GM21529 (cell line): ENCODE measurements around the gene C11orf24.
"Not testable (repeated sequence)": the region's sequence is repeated elsewhere in the genome, so short reads cannot be mapped to it uniquely, and the experiment has no call there.

Source experiments
- ATAC-seq: cut with Tn5 transposase; IDR thresholded peaks from one replicate; pipeline ENCODE4 v1.9.1; 2021; ENCODE audit not compliant: unreplicated experiment

Gene C11orf24

DNA sequence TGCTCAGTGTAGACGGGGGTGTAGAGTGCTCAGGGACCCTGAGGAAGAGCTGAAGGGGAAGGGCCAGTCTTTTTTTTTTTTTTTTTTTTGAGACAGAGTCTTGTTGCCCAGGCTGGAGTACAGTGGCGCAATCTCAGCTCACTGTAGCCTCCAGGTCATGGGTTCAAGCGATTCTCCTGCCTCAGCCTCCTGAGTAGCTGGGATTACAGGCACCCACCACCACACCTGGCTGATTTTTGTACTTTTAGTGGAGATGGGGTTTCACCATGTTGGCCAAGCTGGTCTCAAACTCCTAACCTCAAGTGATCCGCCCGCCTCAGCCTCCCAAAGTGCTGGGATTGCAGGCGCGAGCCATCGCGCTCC is 27.7 kb upstream of the C11orf24 start:
- ATAC-seq: not testable (repeated sequence)

DNA sequence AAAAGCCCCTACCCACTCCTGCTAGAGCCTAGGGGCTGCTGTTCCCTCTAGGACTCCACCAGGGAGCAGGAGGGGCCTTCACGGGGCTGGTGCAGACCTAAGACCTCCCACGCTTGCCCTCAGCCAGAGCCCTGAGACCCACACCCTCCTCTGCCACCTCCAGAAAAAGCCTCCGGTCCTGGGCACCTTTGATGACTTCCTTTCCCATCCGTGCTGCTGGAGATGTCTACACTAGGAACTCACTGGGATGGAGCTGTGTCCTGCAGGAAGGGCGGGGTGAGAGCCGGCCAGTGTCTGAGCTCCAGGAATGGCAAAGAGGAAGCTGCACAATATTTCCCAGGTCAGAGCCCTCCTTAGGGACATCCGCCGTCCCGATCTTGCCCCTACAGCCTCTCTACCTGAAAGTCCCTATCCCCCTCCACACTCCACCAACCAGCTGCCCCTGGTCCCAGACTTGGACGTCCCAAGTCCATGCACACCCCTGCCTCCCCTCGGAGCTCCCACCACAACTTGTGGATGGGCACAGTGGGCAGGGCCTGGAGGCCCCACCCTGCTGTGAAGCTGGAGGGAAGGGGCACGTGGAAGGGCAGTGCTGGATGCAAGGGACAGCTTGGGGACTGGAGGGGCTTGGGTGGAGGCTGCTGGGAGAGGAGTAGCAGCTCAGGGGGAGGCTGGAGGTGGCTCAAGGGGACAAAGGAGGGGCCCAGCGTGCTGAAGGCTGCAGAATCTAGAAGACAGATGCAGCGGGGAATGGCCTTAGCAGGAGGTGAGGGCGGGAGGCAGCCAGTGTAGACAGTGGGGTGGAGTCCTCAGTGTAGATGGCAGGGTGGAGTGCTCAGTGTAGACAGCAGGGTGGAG is 27.1 kb upstream of the C11orf24 start:
- ATAC-seq: no peak

DNA sequence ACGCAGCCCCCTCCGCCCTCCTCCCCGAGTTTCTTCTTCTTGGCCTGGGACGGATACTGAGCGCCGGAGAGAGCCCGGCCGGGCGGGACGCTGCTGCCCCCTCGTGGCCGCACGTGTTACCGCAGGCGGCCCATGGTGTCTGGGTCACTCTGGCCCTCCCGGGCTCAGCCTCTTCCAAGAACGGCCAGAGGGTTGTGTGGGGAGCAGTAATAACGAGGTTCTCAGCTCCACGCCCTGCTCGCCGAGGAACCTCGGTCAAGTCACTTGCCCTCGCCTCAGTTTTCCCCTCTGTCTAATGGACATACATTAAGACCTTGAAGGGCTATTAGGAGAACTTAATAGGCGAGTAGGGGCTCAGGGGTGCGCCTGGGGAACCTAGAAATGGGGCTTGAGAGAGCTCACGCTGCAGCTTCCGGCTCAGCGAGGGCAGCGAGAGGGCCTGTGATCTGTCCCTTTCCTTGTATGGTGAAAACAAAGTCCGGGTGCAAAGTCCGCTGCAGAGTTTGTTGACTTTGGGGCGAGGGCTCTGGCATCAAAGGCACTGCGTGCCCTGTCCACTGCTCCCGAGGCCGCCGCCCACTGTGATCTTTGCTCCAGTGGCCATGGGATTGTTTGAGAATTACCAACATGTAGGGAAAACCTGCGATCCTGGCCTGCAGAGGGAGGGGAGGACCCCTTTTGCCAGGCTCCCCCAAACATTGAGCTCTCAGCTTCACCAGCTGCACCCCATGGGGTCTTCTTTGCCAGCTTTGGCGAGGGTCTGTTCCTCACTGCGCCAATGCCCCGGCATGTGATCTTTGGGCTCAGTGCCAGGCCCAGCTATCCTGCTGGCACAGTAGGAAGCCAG is 26.3 kb upstream of the C11orf24 start:
- ATAC-seq: no peak

DNA sequence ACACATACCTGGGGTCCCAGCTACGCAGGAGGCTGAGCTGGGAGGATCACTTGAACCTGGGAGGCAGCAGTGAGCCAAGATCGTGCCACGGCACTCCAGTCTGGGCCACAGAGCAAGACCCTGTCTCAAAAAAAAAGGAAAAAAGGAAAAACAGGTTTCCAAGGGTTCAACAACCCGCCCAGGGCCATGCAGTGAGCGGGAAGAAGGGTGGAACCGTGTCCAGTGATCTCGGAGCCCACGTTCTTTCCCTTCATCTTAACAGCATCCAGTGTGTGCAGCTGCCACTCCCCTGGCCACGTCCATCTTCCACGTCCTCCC is 25.7 kb upstream of the C11orf24 start:
- no peak for ATAC-seq

DNA sequence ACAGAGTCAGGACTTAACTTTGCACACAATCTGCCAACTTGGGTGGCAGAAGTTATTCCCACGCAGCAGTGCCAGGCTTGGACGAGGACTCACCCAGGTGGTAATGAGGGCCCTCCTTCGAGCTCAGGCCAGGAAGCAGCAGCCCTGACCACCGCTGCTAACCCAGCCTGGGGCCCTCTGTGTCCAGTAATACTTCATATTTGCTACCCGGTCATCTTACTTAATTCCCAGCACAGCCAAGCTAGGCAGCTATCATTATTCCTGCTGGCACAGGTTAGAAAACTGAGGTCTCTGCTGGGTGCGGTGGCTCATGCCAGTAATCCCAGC is 25.2 kb upstream of the C11orf24 start:
- ATAC-seq: no peak

DNA sequence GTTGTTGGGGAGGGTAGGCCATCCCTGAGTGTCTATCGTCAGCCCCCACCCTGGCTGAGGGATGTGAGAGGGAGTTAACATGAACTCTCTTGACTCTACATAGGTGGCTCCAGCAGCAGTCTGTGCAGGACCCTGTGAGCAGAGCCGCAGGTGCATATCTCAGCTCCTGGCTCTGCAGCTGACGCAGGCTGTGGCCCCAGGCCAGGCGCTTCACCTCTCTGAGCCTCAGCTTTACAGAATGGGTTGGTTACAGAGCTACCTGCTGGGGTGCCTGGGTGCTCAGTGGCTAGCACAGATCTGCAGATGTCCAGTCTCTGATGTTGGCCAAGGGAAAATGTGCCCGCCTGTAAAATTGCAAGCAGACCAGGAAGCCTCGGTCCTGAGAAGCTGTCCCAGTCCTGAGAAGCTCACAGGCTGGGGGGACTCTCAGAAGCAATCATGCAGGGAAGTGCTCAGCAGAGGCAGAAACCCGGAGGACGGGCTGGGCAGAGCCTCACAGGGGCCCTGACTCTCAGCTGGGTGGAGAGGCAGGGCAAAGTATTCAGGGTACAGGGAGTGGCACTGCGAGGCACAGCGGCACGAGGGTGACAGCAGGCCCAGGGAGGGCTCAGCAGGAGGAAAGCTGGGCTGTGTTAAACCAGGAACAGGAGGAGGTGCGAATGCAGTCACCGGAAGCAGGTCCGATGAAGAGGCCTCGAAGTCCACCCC is 24.7 kb upstream of the C11orf24 start:
- ATAC-seq: no peak

DNA sequence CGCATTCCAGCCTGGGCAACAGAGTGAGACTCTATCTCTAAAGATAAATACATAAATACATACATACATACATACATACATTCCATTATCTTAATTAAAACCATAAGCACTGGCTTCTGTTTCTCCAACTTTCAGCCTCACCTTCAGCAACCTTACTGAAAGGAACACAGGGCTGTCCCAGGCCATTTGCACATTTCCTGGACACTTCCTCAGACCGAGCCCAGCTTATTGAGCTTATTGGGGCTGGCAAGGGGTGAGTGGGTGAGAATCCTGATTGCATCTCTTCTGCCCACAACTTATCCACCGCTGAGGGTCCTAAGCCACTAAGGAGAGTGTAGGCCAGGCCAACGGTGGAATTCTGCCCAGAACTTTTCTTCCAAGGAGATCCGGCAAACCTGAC is 24.2 kb upstream of the C11orf24 start:
- no peak for ATAC-seq

DNA sequence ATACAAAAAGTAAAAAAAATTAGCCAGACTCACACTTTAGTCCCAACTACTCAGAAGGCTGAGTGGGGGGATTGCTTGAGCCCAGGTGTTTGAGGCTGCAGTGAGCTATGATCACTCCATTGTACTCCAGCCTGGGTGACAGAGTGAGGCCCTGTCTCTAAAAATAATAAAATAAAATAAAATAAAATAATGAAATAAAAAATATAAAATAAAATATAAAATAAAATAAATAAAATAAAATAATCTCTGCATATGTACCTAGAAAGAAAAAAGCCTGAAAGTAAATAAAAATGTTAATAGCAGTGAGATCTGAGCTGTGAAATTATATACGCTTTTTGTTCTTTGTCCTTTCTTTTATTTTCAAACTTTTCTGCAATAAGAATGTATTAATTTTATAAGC is 23.5 kb upstream of the C11orf24 start:
- ATAC-seq: no peak

DNA sequence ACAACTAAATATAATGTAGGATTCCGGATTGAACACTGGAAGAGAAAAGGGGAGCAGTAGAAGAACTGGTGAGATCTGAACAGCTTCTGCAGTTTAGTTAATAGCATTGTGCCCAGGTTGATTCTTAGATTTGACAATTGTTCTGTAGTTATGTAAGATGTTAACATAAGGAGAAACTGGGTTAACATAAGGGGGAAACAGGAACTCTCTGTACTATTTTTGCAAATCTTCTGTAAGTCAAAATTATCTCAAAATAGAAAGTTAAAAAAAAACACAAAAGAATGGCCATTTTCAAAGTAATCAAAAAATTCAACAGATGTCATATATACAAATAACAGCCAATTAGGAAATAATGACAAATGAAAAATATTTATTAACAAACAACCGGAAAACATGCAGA is 21.9 kb upstream of the C11orf24 start:
- ATAC-seq: no peak

DNA sequence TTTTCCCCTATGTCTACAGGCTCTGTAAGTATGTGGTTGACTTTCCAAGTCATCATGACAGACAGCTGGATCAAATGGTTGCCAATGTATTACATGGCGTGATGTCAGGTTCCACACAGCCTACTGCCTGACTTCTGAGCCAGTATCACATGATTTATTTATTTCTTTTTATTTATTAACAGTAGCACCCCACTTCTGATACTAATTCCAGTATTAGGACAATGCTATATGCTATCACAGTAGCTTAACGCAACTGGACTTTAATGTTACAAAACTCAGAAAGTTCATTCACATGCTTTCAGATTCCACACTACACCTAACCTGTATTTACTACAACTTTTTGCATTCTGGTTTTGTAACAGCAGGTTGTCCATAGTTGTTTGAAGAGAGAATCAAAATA is 17.7 kb upstream of the C11orf24 start:
- ATAC-seq: no peak

DNA sequence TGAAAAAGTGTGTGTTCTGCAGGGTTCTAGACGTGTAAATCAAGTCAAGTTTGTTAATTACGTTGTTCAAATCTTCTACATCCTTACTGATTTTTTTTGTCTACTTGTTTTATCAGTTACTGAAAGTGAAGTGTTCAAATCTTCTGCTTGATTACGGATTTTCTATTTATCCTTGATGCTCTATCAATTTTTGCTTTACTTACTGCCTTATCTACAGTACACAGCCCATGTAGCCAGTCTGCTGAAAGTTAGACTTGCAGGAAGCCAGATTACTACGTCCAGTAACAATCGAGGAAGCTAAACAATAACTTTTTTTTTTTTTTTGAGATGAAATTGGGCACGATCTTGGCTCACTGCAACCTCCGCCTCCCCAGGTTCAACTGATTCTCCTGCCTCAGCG is 15.6 kb upstream of the C11orf24 start:
- ATAC-seq: no peak

DNA sequence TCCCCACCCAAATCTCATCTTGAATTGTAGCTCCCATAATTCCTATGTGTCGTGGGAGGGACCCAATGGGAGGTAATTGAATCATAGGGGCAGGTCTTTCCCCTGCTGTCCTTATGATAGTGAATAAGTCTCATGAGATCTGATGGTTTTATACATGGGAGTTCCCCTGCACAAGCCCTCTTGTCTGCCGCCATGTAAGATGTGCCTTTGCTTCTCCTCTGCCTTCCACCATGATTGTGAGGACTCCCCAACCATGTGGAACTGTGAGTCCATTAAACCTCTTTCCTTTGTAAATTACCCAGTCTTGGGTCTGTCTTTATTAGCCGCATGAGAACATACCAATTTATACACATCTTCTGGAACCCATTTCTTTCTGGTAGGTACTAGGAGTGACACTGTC is 12.8 kb upstream of the C11orf24 start:
- ATAC-seq: not testable (repeated sequence)

DNA sequence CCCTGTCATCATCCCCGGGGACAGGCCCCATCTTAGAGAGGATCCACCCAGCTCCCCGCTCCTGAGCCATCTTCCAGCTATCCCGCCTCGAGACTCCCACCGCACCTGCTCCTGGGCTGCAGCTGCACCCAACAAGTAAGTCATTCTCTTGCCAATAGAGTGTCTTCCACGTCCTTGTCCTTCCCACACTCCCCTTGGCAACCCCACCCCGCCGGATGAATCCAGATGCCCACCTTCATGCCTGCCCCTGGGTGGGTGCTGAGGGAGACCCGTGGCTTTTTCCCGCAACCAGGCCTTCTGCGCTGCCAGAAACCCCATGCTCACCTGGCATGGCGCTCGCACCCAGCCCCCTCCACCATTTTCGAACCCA is 11.1 kb upstream of the C11orf24 start:
- ATAC-seq: no peak

DNA sequence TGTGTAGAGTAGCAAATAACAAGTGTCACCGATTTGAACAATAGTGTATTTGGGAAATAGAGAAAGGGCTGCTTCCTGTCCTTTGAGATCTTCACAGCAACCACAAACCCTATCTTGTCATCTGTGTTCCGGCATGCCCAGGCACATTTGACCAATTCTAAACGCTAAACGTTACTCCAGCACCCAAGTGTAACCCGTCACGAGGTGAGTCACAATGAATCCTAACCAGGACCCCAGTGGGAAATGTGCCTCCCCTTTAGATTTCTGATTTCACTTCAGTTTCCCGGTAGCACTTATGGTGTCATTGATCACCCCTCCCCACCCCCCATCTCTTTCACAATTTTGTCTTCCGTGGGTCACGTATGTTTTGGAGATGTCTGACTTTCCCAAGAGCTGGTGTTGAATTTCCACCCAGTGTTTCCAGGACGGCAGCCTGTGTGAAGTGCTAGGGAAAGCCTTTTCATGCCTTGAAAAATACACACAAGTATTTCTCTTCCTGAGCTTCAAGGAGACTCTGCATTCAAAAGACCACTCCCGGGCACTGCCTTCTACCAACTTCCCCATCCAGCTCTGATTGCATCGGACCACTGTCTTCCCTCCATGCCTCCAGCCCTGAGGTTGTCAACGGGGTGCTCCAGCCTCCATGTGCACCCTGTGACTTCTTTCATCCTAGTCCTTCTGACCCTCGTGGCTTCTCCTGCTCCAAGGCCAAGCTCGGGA is 10.5 kb upstream of the C11orf24 start:
- ATAC-seq: peak; percentile 67

DNA sequence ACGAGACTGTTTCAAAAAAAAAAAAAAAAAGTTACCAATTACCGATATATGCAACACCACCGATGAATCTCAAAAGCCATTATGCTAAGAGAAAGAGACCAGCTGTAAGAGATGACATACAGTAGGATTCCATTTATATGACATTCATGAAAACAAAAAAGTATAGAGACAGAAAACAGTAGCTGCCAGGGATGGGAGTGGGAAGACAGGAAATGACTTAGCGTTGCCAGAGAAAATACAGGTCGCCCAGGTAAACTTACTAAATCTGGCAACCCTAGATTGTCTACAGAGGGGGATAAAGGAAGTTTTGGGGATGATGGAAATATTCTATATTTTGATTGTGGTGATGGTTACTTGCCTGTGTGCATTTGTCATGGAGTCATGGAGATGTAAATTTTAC is 7.9 kb upstream of the C11orf24 start:
- no peak for ATAC-seq

DNA sequence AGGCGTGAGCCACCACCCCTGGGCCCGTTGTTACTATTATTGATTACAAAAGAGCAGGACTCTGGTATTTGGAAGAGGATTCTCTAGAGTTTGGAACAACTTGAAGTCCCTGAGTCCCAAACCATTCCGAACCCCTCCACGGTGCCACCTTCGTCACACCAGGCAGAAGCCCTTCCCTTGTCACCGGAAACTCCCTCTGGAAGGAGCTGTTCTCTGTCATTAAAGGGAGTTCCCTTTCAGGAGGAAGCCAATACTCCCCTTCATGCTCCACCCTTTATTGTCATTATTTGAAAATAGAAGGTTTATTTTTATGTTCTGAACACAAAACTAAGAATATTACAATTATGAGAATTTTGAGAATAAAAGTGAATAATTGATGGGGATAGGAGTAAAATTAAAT is 5.1 kb upstream of the C11orf24 start:
- no peak for ATAC-seq

DNA sequence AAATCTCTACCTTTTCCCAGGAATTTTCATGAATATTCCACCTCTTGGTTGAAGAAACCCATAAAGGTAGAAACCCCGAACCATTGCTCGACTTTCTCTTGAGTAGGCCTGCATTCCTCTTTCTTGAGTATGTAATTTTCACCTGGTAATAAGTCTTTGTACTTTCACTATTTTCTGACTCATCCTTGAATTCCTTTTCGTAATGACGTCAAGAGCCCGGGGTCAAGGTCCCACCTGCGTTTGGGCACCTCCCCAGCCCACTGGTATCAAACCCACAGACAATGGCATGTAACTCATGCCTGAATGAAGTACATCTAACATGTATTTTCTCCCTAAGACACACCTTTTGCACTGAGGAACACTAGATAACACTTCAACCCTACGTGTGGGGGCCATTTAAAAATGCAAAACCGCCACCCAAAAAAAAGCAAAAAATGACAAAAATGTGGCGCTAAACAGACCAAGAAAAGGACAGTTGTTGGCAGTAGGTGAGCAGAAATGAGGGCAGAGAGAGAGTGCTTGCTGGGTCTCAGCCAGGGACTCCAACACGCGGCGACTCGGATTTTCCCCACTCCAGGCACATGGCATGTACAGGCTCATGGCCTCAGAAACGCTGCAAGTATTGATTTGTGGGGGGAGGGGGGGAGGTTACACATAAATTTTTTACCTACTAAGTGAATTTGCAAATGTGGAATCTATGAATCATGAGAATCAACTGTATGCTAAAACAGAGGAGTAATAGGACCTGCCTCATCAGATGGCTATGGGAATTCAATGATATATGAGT is 4.1 kb upstream of the C11orf24 start:
- no peak for ATAC-seq

DNA sequence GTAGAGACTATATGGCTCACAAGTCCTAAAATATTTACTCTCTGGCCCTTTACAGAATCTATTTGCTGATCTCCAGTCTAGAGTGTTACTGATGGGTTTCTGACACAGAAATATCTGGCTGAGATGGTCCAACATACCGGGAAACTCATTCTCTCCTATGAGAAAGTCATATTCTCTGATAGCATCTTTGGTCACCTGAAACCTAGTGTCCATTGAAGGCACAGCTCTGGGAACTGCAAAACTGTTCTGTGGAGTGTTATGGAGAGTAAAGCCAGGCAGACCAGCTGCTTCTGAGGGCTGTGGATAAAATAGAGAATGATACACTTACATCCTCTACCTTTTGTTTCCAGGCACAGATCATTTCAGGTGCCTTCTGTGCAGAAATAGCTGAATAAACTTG is 2.5 kb upstream of the C11orf24 start:
- ATAC-seq: no peak

DNA sequence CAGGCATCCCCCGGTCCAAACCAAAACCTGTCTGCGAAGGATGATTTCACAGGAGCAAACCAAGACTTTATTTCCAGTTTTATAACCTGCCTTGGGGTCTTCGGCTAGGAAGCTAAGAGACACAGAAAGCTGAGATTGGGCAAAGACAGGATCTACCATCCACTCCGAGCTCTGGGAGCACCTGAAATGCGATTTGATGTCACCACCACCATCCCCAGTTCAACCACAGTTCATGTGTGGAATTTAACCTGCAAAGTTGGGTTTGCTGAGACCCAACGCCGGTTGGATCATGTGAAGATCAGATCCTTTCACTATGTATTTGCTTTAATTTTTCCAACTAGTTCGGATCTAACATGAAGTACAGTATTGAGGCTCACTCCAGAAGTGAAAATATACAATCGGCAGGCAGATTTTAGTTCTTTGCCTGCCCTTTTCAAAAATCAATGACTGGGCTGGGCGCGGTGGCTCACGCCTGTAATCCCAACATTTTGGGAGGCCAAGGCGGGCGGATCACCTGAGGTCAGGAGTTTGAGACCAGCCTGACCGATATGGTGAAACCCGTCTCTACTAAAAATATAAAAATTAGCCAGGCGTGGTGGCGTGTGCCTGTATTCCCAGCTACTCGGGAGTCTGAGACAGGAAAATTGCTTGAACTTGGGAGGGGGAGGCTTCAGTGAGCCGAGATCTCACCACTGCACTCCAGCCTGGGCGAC is 1.4 kb upstream of the C11orf24 start:
- ATAC-seq: no peak
